Astrocyte (in vitro differentiated cells and primary cell): Measurements from ENCODE around the gene ZBED1.

Experiments used
- EZH2 ChIP-seq: IDR thresholded peaks from 2 replicates; pipeline ENCODE4 v1.6.1; 2012; ENCODE audit warnings: mild to moderate bottlenecking, low read length, inconsistent platforms; ENCODE audit not compliant: insufficient read depth
- TF ChIP-seq, protein P1 (sequence below): IDR thresholded peaks from 2 replicates; pipeline ENCODE4 v1.5.1; 2011; ENCODE audit warnings: low read depth, mild to moderate bottlenecking, inconsistent platforms, low read length, moderate library complexity; ENCODE audit not compliant: insufficient read depth

DNA sequence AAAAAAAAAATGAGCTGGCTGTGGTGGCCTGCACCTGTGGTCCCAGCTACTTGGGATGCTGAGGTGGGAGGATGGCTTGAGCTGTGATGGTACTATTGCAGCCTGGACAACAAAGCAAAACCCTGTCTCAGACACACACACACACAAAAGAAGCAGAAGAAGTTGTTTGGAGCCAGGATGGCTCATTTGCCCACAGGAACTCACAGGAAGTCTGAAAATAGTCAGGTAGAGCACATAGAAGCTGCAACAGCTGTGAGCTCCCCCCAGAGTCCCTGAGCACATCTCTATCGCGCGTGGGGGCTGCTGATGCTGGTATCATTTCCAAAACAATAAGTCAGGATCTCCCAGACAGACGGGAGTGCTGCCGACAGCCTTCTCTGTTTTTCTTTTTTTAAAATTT lies 13.4 kb upstream of the ZBED1 start:
- TF ChIP-seq, protein P1, sequence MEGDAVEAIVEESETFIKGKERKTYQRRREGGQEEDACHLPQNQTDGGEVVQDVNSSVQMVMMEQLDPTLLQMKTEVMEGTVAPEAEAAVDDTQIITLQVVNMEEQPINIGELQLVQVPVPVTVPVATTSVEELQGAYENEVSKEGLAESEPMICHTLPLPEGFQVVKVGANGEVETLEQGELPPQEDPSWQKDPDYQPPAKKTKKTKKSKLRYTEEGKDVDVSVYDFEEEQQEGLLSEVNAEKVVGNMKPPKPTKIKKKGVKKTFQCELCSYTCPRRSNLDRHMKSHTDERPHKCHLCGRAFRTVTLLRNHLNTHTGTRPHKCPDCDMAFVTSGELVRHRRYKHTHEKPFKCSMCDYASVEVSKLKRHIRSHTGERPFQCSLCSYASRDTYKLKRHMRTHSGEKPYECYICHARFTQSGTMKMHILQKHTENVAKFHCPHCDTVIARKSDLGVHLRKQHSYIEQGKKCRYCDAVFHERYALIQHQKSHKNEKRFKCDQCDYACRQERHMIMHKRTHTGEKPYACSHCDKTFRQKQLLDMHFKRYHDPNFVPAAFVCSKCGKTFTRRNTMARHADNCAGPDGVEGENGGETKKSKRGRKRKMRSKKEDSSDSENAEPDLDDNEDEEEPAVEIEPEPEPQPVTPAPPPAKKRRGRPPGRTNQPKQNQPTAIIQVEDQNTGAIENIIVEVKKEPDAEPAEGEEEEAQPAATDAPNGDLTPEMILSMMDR = no peak
- no peak for TF ChIP-seq EZH2
